HG03571 (cell line): Measurements from ENCODE around the gene RDM1.

Source experiments
- ATAC-seq: cut with Tn5 transposase; IDR thresholded peaks from one replicate; pipeline ENCODE4 v1.9.1; 2021; ENCODE audit not compliant: unreplicated experiment

Gene RDM1

DNA sequence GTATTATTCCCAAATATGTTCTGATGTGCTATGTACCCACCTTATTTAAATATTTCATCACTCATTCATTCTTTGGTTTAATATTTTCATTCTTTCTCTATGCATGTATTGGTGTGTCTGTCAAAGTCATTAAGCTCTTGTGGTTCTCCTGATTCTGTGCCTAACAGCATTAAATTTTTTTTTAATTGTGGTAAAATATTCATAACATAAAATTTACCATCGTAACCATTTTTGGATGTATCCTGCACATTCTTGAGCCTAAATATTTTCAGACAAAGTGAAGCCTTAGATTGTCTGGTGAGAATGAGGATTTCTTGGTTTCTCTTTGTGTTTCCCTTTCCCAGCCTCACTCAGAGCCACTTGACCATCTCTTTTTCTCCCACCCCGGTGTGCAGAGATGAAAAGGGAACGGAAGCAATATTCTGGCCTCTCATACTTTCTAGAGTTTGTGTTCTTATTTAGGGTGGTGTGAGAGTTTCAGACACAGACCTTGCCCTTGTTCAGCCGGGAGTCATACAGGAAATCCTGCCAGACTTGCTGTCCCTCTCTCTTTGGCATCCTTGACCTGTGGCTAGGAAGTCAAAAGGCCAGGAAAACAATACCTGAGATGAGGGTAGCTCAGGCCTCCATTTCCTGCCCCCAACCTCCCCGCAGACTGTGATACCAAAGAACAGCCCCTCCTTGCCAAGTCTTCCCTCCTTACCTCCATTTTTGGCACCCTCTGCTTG lies 55.3 kb downstream of the RDM1 start:
- no peak for ATAC-seq

GRCh38 chr17:35872196-35872980 lies 58.2 kb downstream of the RDM1 start:
- ATAC-seq, result no peak

DNA sequence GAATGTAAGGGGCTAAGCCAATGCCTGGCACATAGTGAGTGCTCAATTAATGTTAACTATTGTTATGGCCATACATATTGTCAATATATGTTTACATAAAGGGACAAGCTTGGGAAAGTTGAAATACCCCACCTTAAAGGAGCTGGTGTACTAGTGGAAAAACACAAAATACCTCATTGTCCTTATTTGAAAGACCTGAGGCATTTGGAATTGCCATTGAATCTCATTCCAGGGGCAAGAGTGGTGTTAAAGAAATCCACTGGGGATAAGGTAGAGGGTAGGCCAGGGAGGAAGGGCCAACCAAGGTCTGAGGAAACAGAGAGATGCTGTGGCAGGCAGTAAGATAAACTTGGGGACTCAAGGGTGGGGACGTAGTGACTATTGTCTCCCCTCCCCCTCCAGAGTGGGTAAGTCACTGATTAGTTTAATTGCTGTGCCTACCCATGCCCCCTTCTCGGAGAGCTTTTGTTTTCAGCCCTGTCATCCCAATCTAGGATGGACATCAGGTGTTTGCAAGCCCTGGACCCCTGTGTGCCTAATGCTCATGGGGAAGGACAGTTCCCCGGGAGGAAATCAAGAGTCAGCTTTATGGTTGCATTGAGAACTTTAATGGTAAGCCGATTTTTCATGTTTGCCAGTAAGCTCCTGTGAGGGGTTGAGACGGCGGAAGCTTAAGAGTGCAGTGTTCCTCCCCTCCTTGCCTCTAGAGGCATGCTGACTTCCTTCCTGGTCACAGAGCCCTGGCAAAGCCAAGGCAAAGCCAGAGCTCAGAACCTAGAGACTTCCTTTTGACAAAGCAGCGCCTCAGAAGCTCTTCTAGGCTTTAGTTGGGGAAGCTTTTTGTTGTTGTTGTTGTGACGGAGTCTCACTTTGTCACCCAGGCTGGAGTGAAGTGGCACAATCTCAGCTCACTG lies 59.4 kb downstream of the RDM1 start:
- no peak for ATAC-seq

DNA sequence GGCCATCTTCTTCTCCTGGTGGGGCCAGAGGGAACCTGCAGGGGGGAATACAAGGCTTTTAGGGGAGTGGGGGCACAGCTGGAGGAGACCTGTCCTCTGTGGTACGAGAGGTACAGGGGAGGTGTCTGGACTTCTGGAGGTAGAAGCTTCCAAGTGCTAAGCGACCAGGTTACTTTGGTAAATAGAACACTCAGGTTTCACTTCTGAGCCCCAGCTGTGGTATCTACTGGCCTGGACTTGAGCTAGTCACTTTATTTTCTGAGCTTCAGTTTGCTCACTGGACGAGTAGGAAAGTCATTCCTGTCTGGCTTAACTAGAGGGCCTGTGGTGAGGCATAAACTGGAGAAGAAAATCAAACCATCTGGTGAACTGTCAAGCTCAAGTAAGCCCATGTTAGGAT lies 61.8 kb downstream of the RDM1 start, which contains the start of gene HEATR9:
Gene HEATR9, minus strand, starts transcription at position 155 of the 400 bp plus-strand sequence. Its CDS starts 149 bp downstream, at position 6.
- ATAC-seq, result no peak
